ENCODE measurements around the gene ZNF394.
"Not testable (repeated sequence)": the region's sequence is repeated elsewhere in the genome, so short reads cannot be mapped to it uniquely, and the experiment has no call there.

Gene ZNF394

GRCh38 chr7:99499721-99500636, at the start of gene ZNF394:
Gene ZNF394 (minus strand): TSS chr7:99500281. CDS start chr7:99500093, 188 bp downstream.
- DNase-seq, result peak; percentile 33 to 96 (median 88)

- not testable (repeated sequence) for DNase-seq
Measured at GRCh38 chr7:99549545-99549944, 49.5 kb upstream of the ZNF394 start.

GRCh38 chr7:99545308-99545707, 45.2 kb upstream of the ZNF394 start:
- DNase-seq, result not testable (repeated sequence)

- DNase-seq, result no peak
Measured at GRCh38 chr7:99543916-99544315, 43.8 kb upstream of the ZNF394 start.

- DNase-seq, result peak in 1 of 14 donors; percentile 3
Measured at GRCh38 chr7:99543081-99543671, 43.1 kb upstream of the ZNF394 start.

GRCh38 chr7:99541212-99541611, 41.1 kb upstream of the ZNF394 start:
- no peak for DNase-seq

GRCh38 chr7:99540542-99540941, 40.5 kb upstream of the ZNF394 start:
- no peak for DNase-seq

- no peak for DNase-seq
Measured at GRCh38 chr7:99539213-99539811, 39.2 kb upstream of the ZNF394 start.

- DNase-seq, result no peak
Measured at GRCh38 chr7:99535667-99536066, 35.6 kb upstream of the ZNF394 start.

GRCh38 chr7:99531354-99531765, 31.3 kb upstream of the ZNF394 start:
- DNase-seq, result no peak

- no peak for DNase-seq
Measured at GRCh38 chr7:99525713-99526440, 25.8 kb upstream of the ZNF394 start.

GRCh38 chr7:99521399-99521798, 21.3 kb upstream of the ZNF394 start:
- no peak for DNase-seq

- no peak for DNase-seq
Measured at GRCh38 chr7:99514050-99514449, 14.0 kb upstream of the ZNF394 start.

GRCh38 chr7:99505324-99505662, 5.2 kb upstream of the ZNF394 start:
- DNase-seq, result peak in 1 of 14 donors; percentile 57

GRCh38 chr7:99504603-99505323, 4.7 kb upstream of the ZNF394 start, which contains the start of gene ZKSCAN5:
Gene ZKSCAN5 (plus strand): TSS chr7:99504662. CDS start chr7:99506045, 1,383 bp downstream.
- peak; percentile 97 to 100 (median 99) for DNase-seq

- no peak for DNase-seq
Measured at GRCh38 chr7:99504281-99504602, 4.2 kb upstream of the ZNF394 start.

- not testable (repeated sequence) for DNase-seq
Measured at GRCh38 chr7:99501236-99501635, 1.2 kb upstream of the ZNF394 start.

- no peak for DNase-seq
Measured at GRCh38 chr7:99500637-99501009, 542 bp upstream of the ZNF394 start.

- DNase-seq, result no peak
Measured at GRCh38 chr7:99499371-99499720, 735 bp downstream of the ZNF394 start.

GRCh38 chr7:99498546-99498944, 1.5 kb downstream of the ZNF394 start:
- no peak for DNase-seq

- no peak for DNase-seq
Measured at GRCh38 chr7:99497766-99498545, 2.1 kb downstream of the ZNF394 start.
